ENCODE results near the gene PKD1L1.

- TF ChIP-seq CTCF (IDR thresholded peaks at IDR 0.05) (no peak), POLR2A (IDR thresholded peaks at IDR 0.05) (no peak), EP300 (IDR thresholded peaks at IDR 0.05) (no peak), POLR2AphosphoS5 (IDR thresholded peaks at IDR 0.05) (no peak)
Observed at GRCh38 chr7:47867286-47867685, 81.0 kb downstream of the PKD1L1 start.
